NB4 (cell line): ENCODE results near the gene ZNF219.

ENCODE experiments used
- POLR2A ChIP-seq: IDR thresholded peaks from 2 replicates; pipeline ENCODE4 v1.6.1; 2011; ENCODE audit warnings: mild to moderate bottlenecking; ENCODE audit not compliant: insufficient read length; ENCODE audit errors: extremely low read depth
- TF ChIP-seq, protein P1 (sequence below): IDR thresholded peaks from 2 replicates; pipeline ENCODE4 v1.6.1; 2011; ENCODE audit warnings: low read depth, low read length

DNA sequence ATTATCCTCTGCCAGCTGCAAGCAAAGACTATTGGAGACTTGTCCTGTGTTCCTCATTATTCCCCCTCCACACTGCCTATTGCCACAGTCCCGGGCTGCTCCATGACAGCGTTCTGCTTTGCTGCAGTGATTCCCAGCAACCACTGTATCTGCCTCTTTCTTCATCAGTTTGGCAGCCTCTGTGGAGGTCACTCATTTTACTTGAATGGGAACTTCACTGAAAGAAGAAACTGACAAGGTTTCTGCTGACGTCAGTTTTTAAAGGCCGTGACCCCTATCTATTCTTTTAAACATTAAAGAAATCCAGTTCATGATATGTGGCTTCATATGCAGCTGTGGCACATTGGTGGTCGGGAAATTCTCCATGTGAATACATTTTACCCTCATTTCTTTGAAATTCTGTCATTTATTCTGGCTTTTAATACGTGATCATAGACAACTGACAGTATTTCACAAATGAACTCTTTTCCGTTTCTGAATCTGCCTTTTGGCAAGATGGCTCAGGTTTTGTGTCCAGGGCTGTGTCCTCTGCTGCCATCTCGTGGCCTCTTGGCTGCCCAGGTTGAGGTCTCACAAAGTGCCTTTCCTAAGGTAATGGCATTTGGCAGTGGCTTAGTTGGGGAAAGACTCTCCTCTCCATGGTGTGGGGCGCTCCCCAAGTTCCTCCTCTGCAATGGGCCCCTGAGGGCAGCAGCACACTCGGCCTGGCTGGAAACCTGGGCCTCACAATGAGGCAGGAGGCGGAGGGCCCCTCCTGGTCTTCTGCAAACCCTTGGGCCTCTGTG is 8.2 kb upstream of the ZNF219 start:
- TF ChIP-seq, protein P1, sequence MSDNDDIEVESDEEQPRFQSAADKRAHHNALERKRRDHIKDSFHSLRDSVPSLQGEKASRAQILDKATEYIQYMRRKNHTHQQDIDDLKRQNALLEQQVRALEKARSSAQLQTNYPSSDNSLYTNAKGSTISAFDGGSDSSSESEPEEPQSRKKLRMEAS, result no peak
- TF ChIP-seq POLR2A, result no peak
